HepG2 (cell line): ENCODE results near the gene ZNF507. TPM values are rescaled to one million over a fixed set of nuclear protein-coding genes. Genes with fewer than 3 reads are reported as not detected.
A peak's percentile ranks its signal among the peaks of the same experiment; 100 is the strongest.

Experiments used
- ARHGAP35 ChIP-seq: sonication (generic); formaldehyde crosslinking; IDR thresholded peaks from 2 replicates; pipeline ENCODE4 v1.9.0; 2022; ENCODE audit warnings: mild to moderate bottlenecking, inconsistent platforms, moderate library complexity, missing genetic modification reagents, borderline replicate concordance
- FLYWCH1 ChIP-seq: sonication (generic); formaldehyde crosslinking; IDR thresholded peaks from 2 replicates; pipeline ENCODE4 v1.8.1; 2023; ENCODE audit warnings: mild to moderate bottlenecking, missing genetic modification reagents
- JARID2 ChIP-seq: sonication (generic); formaldehyde crosslinking; IDR thresholded peaks from 2 replicates; pipeline ENCODE4 v1.8.1; 2023; ENCODE audit warnings: missing genetic modification reagents, inconsistent platforms; ENCODE audit not compliant: insufficient replicate concordance
- KDM1A ChIP-seq: IDR thresholded peaks from 2 replicates; pipeline ENCODE4 v1.6.1; 2016; ENCODE audit warnings: missing compliant biosample characterization
- KDM5B ChIP-seq: sonication (generic); formaldehyde crosslinking; IDR thresholded peaks from 2 replicates; pipeline ENCODE4 v1.4.0; 2020; ENCODE audit warnings: missing genetic modification reagents, mild to moderate bottlenecking, borderline replicate concordance
- NCOA2 ChIP-seq: sonication (generic); formaldehyde crosslinking; IDR thresholded peaks from 2 replicates; pipeline ENCODE4 v1.8.0; 2022; ENCODE audit warnings: inconsistent platforms
- PHB2 ChIP-seq: fragments of 450-650 bp; IDR thresholded peaks from 2 replicates; pipeline ENCODE4 v1.6.1; 2018; ENCODE audit not compliant: partially characterized antibody
- ZNF207 ChIP-seq: fragments of 450-650 bp; IDR thresholded peaks from 2 replicates; pipeline ENCODE4 v1.6.1; 2016; ENCODE audit warnings: antibody characterized with exemption, borderline replicate concordance
- ZNF333 ChIP-seq: sonication (generic); formaldehyde crosslinking; IDR thresholded peaks from 2 replicates; pipeline ENCODE4 v1.4.0; 2020; ENCODE audit warnings: mild to moderate bottlenecking, missing genetic modification reagents, borderline replicate concordance
- ZNF484 ChIP-seq: sonication (generic); formaldehyde crosslinking; IDR thresholded peaks from 2 replicates; pipeline ENCODE4 v1.5.1; 2020; ENCODE audit warnings: mild to moderate bottlenecking, low read depth, missing genetic modification reagents, borderline replicate concordance
- ZNF530 ChIP-seq: sonication (generic); formaldehyde crosslinking; IDR thresholded peaks from 2 replicates; pipeline ENCODE4 v1.5.0; 2020; ENCODE audit warnings: low read depth, mild to moderate bottlenecking, missing genetic modification reagents
- ZNF780A ChIP-seq: sonication (generic); formaldehyde crosslinking; IDR thresholded peaks from 2 replicates; pipeline ENCODE4 v1.8.0; 2022; ENCODE audit warnings: mild to moderate bottlenecking, missing genetic modification reagents, moderate library complexity
- ZSCAN31 ChIP-seq: sonication (generic); formaldehyde crosslinking; IDR thresholded peaks from 2 replicates; pipeline ENCODE4 v1.5.0; 2020; ENCODE audit warnings: low read depth, mild to moderate bottlenecking, missing genetic modification reagents
- polyA plus RNA-seq, 8 experiments: library from polyadenylated mRNA; depleted of rRNA in 3 of 8; stranded (reverse) in 7 of 8; unstranded in 1 of 8; fragments of >200 nt; fragmentation: Illumina TruSeq in 4 of 8; extraction: Trizol in 4 of 8; gene quantifications; 2 replicates each; pipeline versions ENCODE4 v1.2.1 to v1.2.3, GENCODE V29; 2011 to 2016; ENCODE audit warnings: low read depth in 4 of 8, missing spikeins in 1 of 8, mixed read lengths in 1 of 8; ENCODE audit not compliant: insufficient read depth in 1 of 8
- total RNA-seq, 5 experiments: library from RNA; depleted of rRNA; stranded (reverse); fragments of >200 nt; fragmentation: Illumina TruSeq; extraction: Trizol; gene quantifications; 2 replicates each; pipeline ENCODE4 v1.2.3, GENCODE V29; 2016; ENCODE audit warnings: low read depth in 1 of 5
- TF ChIP-seq, protein P1 (sequence below), 2 experiments: sonication (generic) in 1 of 2; formaldehyde crosslinking in 1 of 2; IDR thresholded peaks; 2 replicates each; pipeline versions ENCODE4 v1.5.1 to v1.6.1; 2011 to 2020; ENCODE audit warnings: borderline replicate concordance in 1 of 2, low read depth in 1 of 2, low read length in 1 of 2, mild to moderate bottlenecking in 1 of 2, missing genetic modification reagents in 1 of 2, moderate library complexity in 1 of 2
- TF ChIP-seq, protein P2 (sequence below): sonication (generic); formaldehyde crosslinking; IDR thresholded peaks from 2 replicates; pipeline ENCODE4 v1.8.1; 2023; ENCODE audit warnings: mild to moderate bottlenecking, missing genetic modification reagents
- TF ChIP-seq, protein P3 (sequence below): sonication (generic); formaldehyde crosslinking; IDR thresholded peaks from 2 replicates; pipeline ENCODE4 v1.4.0; 2020; ENCODE audit warnings: missing genetic modification reagents
- TF ChIP-seq, protein P4 (sequence below): sonication (generic); formaldehyde crosslinking; IDR thresholded peaks from 2 replicates; pipeline ENCODE4 v1.5.0; 2020; ENCODE audit warnings: mild to moderate bottlenecking, missing genetic modification reagents
- TF ChIP-seq, protein P5 (sequence below): sonication (generic); formaldehyde crosslinking; IDR thresholded peaks from 2 replicates; pipeline ENCODE4 v1.8.1; 2023; ENCODE audit warnings: mild to moderate bottlenecking, missing genetic modification reagents, borderline replicate concordance
- TF ChIP-seq, protein P6 (sequence below): IDR thresholded peaks from 2 replicates; pipeline ENCODE4 v1.6.1; 2016; ENCODE audit warnings: control low read depth

ZNF507 gene
- total and polyA plus RNA-seq, 2 of the 13 experiments (the other 11 are each of a cell fraction or from before 2014, with no cell fraction given): 7.3 to 10.9 TPM

DNA sequence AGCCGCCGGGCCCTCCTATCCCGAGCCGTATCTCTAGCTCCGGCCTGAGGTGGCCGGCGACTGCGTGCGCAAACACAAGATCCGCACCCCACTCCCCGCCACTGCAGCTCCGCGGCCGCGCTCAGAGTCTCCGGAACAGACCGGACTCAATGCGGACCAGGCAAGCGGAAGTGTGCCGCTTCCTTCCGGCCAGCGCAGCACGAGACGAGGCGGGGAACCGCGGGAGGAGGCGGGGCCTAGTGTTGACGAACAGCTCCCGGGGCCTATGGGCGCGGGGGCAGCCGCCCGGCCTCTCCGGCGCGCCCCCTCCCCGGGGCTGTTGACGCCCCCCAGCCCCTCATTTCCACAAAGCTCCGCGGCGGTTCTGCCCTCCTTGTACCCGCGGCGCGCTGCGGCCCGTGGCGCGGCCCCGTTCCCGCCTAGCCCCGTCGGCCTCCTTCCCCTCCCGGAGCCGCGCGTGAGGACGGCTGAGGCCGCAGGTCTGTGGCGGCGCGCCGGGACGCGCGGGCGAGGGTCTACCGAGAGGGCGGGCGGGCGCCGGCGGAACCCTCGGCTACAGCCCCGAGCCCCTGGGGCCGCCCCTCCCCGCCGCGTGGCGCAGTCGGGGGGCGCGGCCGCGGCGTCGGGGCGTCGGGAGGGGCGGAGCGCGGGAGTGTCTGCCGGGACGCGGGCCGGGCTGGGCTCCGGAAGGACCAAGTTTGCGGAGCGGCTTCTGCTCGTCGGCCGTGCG lies 60.2 kb downstream of the ZNF507 start, which contains the start of gene DPY19L3 (continued):
- TF ChIP-seq, protein P1, sequence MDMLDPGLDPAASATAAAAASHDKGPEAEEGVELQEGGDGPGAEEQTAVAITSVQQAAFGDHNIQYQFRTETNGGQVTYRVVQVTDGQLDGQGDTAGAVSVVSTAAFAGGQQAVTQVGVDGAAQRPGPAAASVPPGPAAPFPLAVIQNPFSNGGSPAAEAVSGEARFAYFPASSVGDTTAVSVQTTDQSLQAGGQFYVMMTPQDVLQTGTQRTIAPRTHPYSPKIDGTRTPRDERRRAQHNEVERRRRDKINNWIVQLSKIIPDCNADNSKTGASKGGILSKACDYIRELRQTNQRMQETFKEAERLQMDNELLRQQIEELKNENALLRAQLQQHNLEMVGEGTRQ (IDR thresholded peaks at IDR 0.05; ENCODE audit: low read depth, low read length): no peak
- TF ChIP-seq, protein P1 (CRISPR knock-in tag; IDR thresholded peaks at IDR 0.05; ENCODE audit: borderline replicate concordance): no peak; the same call in 1 of the 2 replicates
- TF ChIP-seq FLYWCH1 (no peak), KDM1A (CRISPR knock-in tag) (0 out of 2 replicates have a peak, but pooled peaks have one; percentile 21), ZNF207 (no peak), ZNF780A (peak; percentile 77; the same call in 1 of the 2 replicates), KDM5B (CRISPR knock-in tag) (peak; percentile 75; the same call in 1 of the 2 replicates), PHB2 (no peak), NCOA2 (no peak; the same call in 1 of the 2 replicates), ZNF333 (0 out of 2 replicates have a peak, but pooled peaks have one; percentile 79), JARID2 (CRISPR knock-in tag) (no peak), ZNF484 (no peak), ZSCAN31 (CRISPR knock-in tag) (peak; percentile 53; the same call in 1 of the 2 replicates), ARHGAP35 (CRISPR knock-in tag) (peak; percentile 16; the same call in 1 of the 2 replicates), ZNF530 (no peak)
- TF ChIP-seq, protein P2, sequence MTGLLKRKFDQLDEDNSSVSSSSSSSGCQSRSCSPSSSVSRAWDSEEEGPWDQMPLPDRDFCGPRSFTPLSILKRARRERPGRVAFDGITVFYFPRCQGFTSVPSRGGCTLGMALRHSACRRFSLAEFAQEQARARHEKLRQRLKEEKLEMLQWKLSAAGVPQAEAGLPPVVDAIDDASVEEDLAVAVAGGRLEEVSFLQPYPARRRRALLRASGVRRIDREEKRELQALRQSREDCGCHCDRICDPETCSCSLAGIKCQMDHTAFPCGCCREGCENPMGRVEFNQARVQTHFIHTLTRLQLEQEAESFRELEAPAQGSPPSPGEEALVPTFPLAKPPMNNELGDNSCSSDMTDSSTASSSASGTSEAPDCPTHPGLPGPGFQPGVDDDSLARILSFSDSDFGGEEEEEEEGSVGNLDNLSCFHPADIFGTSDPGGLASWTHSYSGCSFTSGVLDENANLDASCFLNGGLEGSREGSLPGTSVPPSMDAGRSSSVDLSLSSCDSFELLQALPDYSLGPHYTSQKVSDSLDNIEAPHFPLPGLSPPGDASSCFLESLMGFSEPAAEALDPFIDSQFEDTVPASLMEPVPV (CRISPR knock-in tag): no peak; the same call in 1 of the 2 replicates
- TF ChIP-seq, protein P3, sequence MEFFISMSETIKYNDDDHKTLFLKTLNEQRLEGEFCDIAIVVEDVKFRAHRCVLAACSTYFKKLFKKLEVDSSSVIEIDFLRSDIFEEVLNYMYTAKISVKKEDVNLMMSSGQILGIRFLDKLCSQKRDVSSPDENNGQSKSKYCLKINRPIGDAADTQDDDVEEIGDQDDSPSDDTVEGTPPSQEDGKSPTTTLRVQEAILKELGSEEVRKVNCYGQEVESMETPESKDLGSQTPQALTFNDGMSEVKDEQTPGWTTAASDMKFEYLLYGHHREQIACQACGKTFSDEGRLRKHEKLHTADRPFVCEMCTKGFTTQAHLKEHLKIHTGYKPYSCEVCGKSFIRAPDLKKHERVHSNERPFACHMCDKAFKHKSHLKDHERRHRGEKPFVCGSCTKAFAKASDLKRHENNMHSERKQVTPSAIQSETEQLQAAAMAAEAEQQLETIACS (CRISPR knock-in tag): peak; percentile 65
- TF ChIP-seq, protein P4, sequence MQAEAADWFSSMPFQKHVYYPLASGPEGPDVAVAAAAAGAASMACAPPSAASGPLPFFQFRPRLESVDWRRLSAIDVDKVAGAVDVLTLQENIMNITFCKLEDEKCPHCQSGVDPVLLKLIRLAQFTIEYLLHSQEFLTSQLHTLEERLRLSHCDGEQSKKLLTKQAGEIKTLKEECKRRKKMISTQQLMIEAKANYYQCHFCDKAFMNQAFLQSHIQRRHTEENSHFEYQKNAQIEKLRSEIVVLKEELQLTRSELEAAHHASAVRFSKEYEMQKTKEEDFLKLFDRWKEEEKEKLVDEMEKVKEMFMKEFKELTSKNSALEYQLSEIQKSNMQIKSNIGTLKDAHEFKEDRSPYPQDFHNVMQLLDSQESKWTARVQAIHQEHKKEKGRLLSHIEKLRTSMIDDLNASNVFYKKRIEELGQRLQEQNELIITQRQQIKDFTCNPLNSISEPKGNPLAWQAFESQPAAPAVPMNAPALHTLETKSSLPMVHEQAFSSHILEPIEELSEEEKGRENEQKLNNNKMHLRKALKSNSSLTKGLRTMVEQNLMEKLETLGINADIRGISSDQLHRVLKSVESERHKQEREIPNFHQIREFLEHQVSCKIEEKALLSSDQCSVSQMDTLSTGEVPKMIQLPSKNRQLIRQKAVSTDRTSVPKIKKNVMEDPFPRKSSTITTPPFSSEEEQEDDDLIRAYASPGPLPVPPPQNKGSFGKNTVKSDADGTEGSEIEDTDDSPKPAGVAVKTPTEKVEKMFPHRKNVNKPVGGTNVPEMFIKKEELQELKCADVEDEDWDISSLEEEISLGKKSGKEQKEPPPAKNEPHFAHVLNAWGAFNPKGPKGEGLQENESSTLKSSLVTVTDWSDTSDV (CRISPR knock-in tag): no peak
- TF ChIP-seq, protein P5, sequence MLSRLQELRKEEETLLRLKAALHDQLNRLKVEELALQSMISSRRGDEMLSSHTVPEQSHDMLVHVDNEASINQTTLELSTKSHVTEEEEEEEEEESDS (CRISPR knock-in tag): no peak
- TF ChIP-seq, protein P6, sequence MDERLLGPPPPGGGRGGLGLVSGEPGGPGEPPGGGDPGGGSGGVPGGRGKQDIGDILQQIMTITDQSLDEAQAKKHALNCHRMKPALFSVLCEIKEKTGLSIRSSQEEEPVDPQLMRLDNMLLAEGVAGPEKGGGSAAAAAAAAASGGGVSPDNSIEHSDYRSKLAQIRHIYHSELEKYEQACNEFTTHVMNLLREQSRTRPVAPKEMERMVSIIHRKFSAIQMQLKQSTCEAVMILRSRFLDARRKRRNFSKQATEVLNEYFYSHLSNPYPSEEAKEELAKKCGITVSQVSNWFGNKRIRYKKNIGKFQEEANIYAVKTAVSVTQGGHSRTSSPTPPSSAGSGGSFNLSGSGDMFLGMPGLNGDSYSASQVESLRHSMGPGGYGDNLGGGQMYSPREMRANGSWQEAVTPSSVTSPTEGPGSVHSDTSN (CRISPR knock-in tag): peak; percentile 90
